GM19395 (cell line): ENCODE data around the gene CENPW.

Source experiments
- ATAC-seq: cut with Tn5 transposase; IDR thresholded peaks from one replicate; pipeline ENCODE4 v1.9.1; 2021; ENCODE audit warnings: mild to moderate bottlenecking, moderate library complexity; ENCODE audit not compliant: unreplicated experiment

CENPW gene

GRCh38 chr6:126372626-126373025 is 32.7 kb downstream of the CENPW start:
- ATAC-seq = no peak

- no peak for ATAC-seq
Measured at GRCh38 chr6:126373344-126373743, 33.4 kb downstream of the CENPW start.

GRCh38 chr6:126374372-126374771 is 34.5 kb downstream of the CENPW start:
- no peak for ATAC-seq

- no peak for ATAC-seq
Measured at GRCh38 chr6:126376682-126377081, 36.8 kb downstream of the CENPW start.

- no peak for ATAC-seq
Measured at GRCh38 chr6:126377594-126378153, 37.8 kb downstream of the CENPW start.

GRCh38 chr6:126380072-126380583 is 40.2 kb downstream of the CENPW start:
- no peak for ATAC-seq

GRCh38 chr6:126381498-126381897 is 41.6 kb downstream of the CENPW start:
- ATAC-seq = no peak

GRCh38 chr6:126383203-126383602 is 43.3 kb downstream of the CENPW start:
- ATAC-seq = no peak

- no peak for ATAC-seq
Measured at GRCh38 chr6:126385536-126385935, 45.6 kb downstream of the CENPW start.

- ATAC-seq = no peak
Measured at GRCh38 chr6:126388104-126388598, 48.2 kb downstream of the CENPW start.

- ATAC-seq = no peak
Measured at GRCh38 chr6:126396131-126396530, 56.2 kb downstream of the CENPW start.
